ENCODE results near the gene DNAJC15. TPM values are rescaled to one million over a fixed set of nuclear protein-coding genes. Genes with fewer than 3 reads are reported as not detected.
"Not testable (repeated sequence)": the region's sequence is repeated elsewhere in the genome, so short reads cannot be mapped to it uniquely, and the experiment has no call there.

Gene DNAJC15
- total RNA-seq, 1 donor from 2014 or later = 2.3 TPM

GRCh38 chr13:43061496-43062280 lies 38.3 kb downstream of the DNAJC15 start:
- intact Hi-C loops (cut with DNase I) = no loop called here
- H3K27ac ChIP-seq = no peak overlapping the region

DNA sequence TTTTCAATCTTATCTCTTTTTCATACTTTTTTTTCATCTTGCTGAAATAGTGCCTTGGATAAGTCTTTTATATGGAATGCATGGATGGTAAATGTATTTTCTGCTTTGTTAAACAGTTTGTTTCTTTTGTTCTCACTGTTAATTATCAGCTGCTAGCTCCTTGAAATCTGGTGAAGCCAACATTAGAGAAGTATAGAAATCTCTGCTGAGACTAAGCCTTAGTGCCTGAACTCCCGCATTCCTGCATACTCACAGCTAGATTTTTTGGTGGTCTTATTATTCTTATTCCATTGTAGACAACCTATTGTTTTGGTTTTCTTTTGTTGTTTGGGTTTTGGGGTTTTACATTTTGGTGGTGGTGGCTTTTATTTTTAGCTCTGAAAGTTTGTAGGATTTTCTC lies 48.4 kb downstream of the DNAJC15 start:
- Histone ChIP-seq H3K36me3 (peaks cover 0 to 6% of the 10 kb centered on the region in 2 donors), H3K9me3 (no peaks in the 10 kb centered on the region), H3K4me3 (no peak overlapping the region), H3K27ac (no peak overlapping the region), H3K4me1 (no peaks in the 10 kb centered on the region), H3K27me3 (no peaks in the 10 kb centered on the region)
- TF ChIP-seq, protein P1, sequence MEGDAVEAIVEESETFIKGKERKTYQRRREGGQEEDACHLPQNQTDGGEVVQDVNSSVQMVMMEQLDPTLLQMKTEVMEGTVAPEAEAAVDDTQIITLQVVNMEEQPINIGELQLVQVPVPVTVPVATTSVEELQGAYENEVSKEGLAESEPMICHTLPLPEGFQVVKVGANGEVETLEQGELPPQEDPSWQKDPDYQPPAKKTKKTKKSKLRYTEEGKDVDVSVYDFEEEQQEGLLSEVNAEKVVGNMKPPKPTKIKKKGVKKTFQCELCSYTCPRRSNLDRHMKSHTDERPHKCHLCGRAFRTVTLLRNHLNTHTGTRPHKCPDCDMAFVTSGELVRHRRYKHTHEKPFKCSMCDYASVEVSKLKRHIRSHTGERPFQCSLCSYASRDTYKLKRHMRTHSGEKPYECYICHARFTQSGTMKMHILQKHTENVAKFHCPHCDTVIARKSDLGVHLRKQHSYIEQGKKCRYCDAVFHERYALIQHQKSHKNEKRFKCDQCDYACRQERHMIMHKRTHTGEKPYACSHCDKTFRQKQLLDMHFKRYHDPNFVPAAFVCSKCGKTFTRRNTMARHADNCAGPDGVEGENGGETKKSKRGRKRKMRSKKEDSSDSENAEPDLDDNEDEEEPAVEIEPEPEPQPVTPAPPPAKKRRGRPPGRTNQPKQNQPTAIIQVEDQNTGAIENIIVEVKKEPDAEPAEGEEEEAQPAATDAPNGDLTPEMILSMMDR (IDR thresholded peaks at IDR 0.05) = no peak
- intact Hi-C loops (cut with DNase I) = no loop called here
- no peak for DNase-seq (ENCODE audit: low spot score in 2 of 2)

More at GRCh38 chr13:43061496-43062280, 38.3 kb downstream of the DNAJC15 start:
- Histone ChIP-seq H3K9me3 (no peaks in the 10 kb centered on the region), H3K4me3 (no peak overlapping the region), H3K4me1 (peaks cover 5% of the 10 kb centered on the region in 2 donors), H3K27me3 (no peaks in the 10 kb centered on the region), H3K36me3 (no peaks in the 10 kb centered on the region)
- no peak for DNase-seq (ENCODE audit: low spot score in 2 of 2)
- TF ChIP-seq, protein P1 (IDR thresholded peaks at IDR 0.05) = no peak

- Histone ChIP-seq H3K4me1 (no peaks in the 10 kb centered on the region), H3K36me3 (peaks cover 0 to 6% of the 10 kb centered on the region in 2 donors), H3K27me3 (no peaks in the 10 kb centered on the region), H3K27ac (no peak overlapping the region), H3K9me3 (no peaks in the 10 kb centered on the region), H3K4me3 (no peak overlapping the region)
- DNase-seq (ENCODE audit: low spot score in 2 of 2) = peak in 1 of 2 donors; percentile 63
- intact Hi-C loops (cut with DNase I) = no loop called here
- TF ChIP-seq, protein P1 (IDR thresholded peaks at IDR 0.05) = no peak
Observed at GRCh38 chr13:43072394-43072793, 49.0 kb downstream of the DNAJC15 start.

DNA sequence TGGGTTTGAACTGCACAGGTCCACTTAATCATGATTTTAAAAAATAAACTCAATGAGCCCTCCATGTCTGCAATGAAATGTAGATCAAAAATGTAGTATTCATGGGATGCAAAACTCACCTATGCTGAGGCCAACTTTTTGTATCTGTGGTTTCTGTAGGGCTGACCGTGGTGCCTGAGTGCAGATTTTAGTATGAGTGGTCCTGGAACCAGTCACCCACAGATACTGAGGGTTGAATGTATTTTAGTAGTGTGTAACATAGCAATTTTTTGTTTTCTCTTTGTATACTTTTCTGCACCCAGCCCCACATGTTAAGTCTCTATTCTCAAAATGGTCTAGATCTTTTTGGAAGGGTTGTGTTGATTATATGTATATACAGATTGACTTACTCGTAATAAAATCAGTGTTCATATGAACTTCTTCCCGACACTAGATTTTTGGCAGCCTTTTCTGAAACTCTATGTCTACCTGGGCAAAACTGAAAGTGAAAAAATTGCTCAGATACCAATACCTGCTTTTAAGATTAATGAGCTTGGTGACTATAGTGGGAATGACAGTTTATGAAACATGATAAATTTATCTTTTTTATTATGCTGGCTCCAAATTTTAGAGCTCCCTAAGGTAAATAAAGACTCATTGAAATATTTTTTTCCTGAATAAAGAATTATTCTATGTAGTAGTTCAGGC lies 51.6 kb downstream of the DNAJC15 start:
- DNase-seq (ENCODE audit: low spot score in 2 of 2) = no peak

DNA sequence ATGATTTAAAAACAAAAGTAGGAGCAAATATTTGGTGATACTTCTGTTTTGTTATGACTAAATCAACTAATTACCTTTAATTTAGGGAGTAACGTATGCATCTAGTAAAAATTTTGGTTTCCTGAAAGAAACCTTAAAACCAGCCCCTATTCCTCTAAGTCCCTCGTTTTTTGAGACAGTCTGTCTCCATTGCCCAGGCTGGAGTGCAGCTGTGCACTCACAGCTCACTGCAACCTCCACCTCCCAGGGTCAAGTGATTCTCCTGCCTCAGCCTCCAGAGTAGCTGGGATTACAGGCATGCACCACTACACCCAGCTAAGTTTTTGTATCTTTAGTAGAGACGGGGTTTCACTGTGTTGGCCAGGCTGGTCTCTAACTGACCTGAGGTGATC lies 52.1 kb downstream of the DNAJC15 start:
- H3K4me1 ChIP-seq; intact Hi-C loops (cut with DNase I); H3K27ac ChIP-seq: not testable (repeated sequence)

More for the DNA sequence above, 51.6 kb downstream of the DNAJC15 start:
- no peak overlapping the region for H3K27ac ChIP-seq
- no peak overlapping the region for H3K4me3 ChIP-seq
- no peaks in the 10 kb centered on the region for H3K4me1 ChIP-seq
- intact Hi-C loops (cut with DNase I) = no loop called here
- TF ChIP-seq, protein P1 (IDR thresholded peaks at IDR 0.05) = no peak
- H3K36me3 ChIP-seq = peaks cover 0 to 1% of the 10 kb centered on the region in 2 donors
- no peaks in the 10 kb centered on the region for H3K9me3 ChIP-seq
- H3K27me3 ChIP-seq = no peaks in the 10 kb centered on the region

DNA sequence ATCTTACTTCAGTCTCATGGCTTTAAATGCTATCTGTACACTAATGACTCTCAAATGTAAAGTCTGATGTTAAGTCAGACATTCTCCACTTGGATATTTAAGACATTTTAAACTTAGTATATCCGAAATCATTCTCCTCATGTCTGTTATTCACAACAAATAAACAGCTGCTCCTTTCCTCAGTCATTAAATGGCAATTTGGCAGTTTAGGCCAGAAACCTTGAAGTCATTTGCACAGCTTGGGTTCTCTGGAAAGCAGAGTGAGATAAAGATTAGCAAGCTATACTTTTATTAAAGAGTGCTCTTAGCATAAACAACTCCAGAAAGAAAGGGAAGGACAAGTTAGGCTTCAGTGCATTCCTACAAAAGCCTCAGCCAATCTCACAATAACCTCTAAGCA lies 53.7 kb downstream of the DNAJC15 start:
- DNase-seq (ENCODE audit: low spot score in 2 of 2) = no peak
- Histone ChIP-seq H3K4me3 (no peak overlapping the region), H3K4me1 (no peaks in the 10 kb centered on the region), H3K27me3 (no peaks in the 10 kb centered on the region), H3K36me3 (no peaks in the 10 kb centered on the region), H3K9me3 (no peaks in the 10 kb centered on the region), H3K27ac (no peak overlapping the region)
- TF ChIP-seq, protein P1 (IDR thresholded peaks at IDR 0.05) = no peak
- intact Hi-C loops (cut with DNase I) = no loop called here

More for the DNA sequence above, 52.1 kb downstream of the DNAJC15 start:
- H3K27me3 ChIP-seq; H3K36me3 ChIP-seq; H3K9me3 ChIP-seq; DNase-seq (ENCODE audit: low spot score in 2 of 2); H3K4me3 ChIP-seq: not testable (repeated sequence)

Measured in ascending aorta (tissue), 2 donors.